ENCODE results near the gene USP25.

Gene USP25

GRCh38 chr21:15795533-15795932, 65.8 kb downstream of the USP25 start:
- TF ChIP-seq PKNOX1 (IDR thresholded peaks at IDR 0.05), result no peak
- TF ChIP-seq TARDBP (IDR thresholded peaks at IDR 0.05), result no peak
- TF ChIP-seq SUZ12 (IDR thresholded peaks at IDR 0.05), result no peak
- no peak for TF ChIP-seq BHLHE40 (IDR thresholded peaks at IDR 0.05; ENCODE audit: borderline replicate concordance)
- no peak for TF ChIP-seq ELF4 (IDR thresholded peaks at IDR 0.05)
- no peak for TF ChIP-seq SP1 (IDR thresholded peaks at IDR 0.05)
- TF ChIP-seq HDGF (IDR thresholded peaks at IDR 0.05; ENCODE audit: borderline replicate concordance), result no peak
- no peak for TF ChIP-seq L3MBTL2 (conservative IDR thresholded peaks at IDR 0.05)
- TF ChIP-seq FOXK2 (IDR thresholded peaks at IDR 0.05), result no peak
- TF ChIP-seq ARNT (IDR thresholded peaks at IDR 0.05), result no peak
- no peak for TF ChIP-seq ZNF384 (IDR thresholded peaks at IDR 0.05)
- TF ChIP-seq FOXM1 (IDR thresholded peaks at IDR 0.05; ENCODE audit: borderline replicate concordance), result no peak
- TF ChIP-seq CTBP1 (IDR thresholded peaks at IDR 0.05; ENCODE audit: borderline replicate concordance), result no peak
- TF ChIP-seq NFRKB (IDR thresholded peaks at IDR 0.05), result no peak
- TF ChIP-seq LEF1 (IDR thresholded peaks at IDR 0.05; ENCODE audit: borderline replicate concordance), result no peak
- no peak for TF ChIP-seq FOXA1 (IDR thresholded peaks at IDR 0.05)
- DNase-seq (ENCODE audit: extremely low spot score), result no peak
- ChIA-PET CTCF (no interaction called here), POLR2A (no interaction called here)

- ChIA-PET CTCF (no interaction called here), POLR2A (no interaction called here)
- TF ChIP-seq HDGF (IDR thresholded peaks at IDR 0.05; ENCODE audit: borderline replicate concordance) (no peak), CTBP1 (IDR thresholded peaks at IDR 0.05; ENCODE audit: borderline replicate concordance) (no peak), ARNT (IDR thresholded peaks at IDR 0.05) (no peak), FOXA1 (IDR thresholded peaks at IDR 0.05) (no peak), L3MBTL2 (conservative IDR thresholded peaks at IDR 0.05) (no peak), SUZ12 (IDR thresholded peaks at IDR 0.05) (no peak), ZNF384 (IDR thresholded peaks at IDR 0.05) (no peak), TARDBP (IDR thresholded peaks at IDR 0.05) (no peak), LEF1 (IDR thresholded peaks at IDR 0.05; ENCODE audit: borderline replicate concordance) (no peak)
- DNase-seq (ENCODE audit: extremely low spot score), result no peak
These were observed 68.0 kb downstream of the USP25 start for GRCh38 chr21:15797577-15798363.

- CTCF ChIA-PET, result no interaction called here
- DNase-seq (ENCODE audit: extremely low spot score), result no peak
- POLR2A ChIA-PET, result no interaction called here
- TF ChIP-seq CTBP1 (IDR thresholded peaks at IDR 0.05; ENCODE audit: borderline replicate concordance), result no peak
These were observed 71.6 kb downstream of the USP25 start for GRCh38 chr21:15801352-15801863.

- TF ChIP-seq LEF1 (IDR thresholded peaks at IDR 0.05; ENCODE audit: borderline replicate concordance) (no peak), ELF4 (IDR thresholded peaks at IDR 0.05) (no peak), L3MBTL2 (conservative IDR thresholded peaks at IDR 0.05) (no peak), ARNT (IDR thresholded peaks at IDR 0.05) (no peak), CTBP1 (IDR thresholded peaks at IDR 0.05; ENCODE audit: borderline replicate concordance) (no peak), SUZ12 (IDR thresholded peaks at IDR 0.05) (no peak), FOXA1 (IDR thresholded peaks at IDR 0.05) (no peak), HDGF (IDR thresholded peaks at IDR 0.05; ENCODE audit: borderline replicate concordance) (no peak), SP1 (IDR thresholded peaks at IDR 0.05) (no peak), ZNF384 (IDR thresholded peaks at IDR 0.05) (no peak), PKNOX1 (IDR thresholded peaks at IDR 0.05) (no peak), FOXM1 (IDR thresholded peaks at IDR 0.05; ENCODE audit: borderline replicate concordance) (no peak), TARDBP (IDR thresholded peaks at IDR 0.05) (no peak), FOXK2 (IDR thresholded peaks at IDR 0.05) (no peak), NFRKB (IDR thresholded peaks at IDR 0.05) (no peak), BHLHE40 (IDR thresholded peaks at IDR 0.05; ENCODE audit: borderline replicate concordance) (no peak)
- POLR2A ChIA-PET, result no interaction called here
- CTCF ChIA-PET, result no interaction called here
- no peak for DNase-seq (ENCODE audit: extremely low spot score)
These were observed 74.6 kb downstream of the USP25 start for GRCh38 chr21:15804247-15805005.

GRCh38 chr21:15809065-15809464, 79.3 kb downstream of the USP25 start:
- ChIA-PET CTCF (no interaction called here), POLR2A (no interaction called here)
- no peak for TF ChIP-seq NFRKB (IDR thresholded peaks at IDR 0.05)
- no peak for TF ChIP-seq LEF1 (IDR thresholded peaks at IDR 0.05; ENCODE audit: borderline replicate concordance)
- no peak for TF ChIP-seq BHLHE40 (IDR thresholded peaks at IDR 0.05; ENCODE audit: borderline replicate concordance)
- no peak for TF ChIP-seq PKNOX1 (IDR thresholded peaks at IDR 0.05)
- no peak for DNase-seq (ENCODE audit: extremely low spot score)

- TF ChIP-seq FOXA1 (IDR thresholded peaks at IDR 0.05), result no peak
- no peak for TF ChIP-seq FOXM1 (IDR thresholded peaks at IDR 0.05; ENCODE audit: borderline replicate concordance)
- no peak for TF ChIP-seq LEF1 (IDR thresholded peaks at IDR 0.05; ENCODE audit: borderline replicate concordance)
- TF ChIP-seq SP1 (IDR thresholded peaks at IDR 0.05), result no peak
- no peak for TF ChIP-seq CTBP1 (IDR thresholded peaks at IDR 0.05; ENCODE audit: borderline replicate concordance)
- no peak for TF ChIP-seq NFRKB (IDR thresholded peaks at IDR 0.05)
- TF ChIP-seq ZNF384 (IDR thresholded peaks at IDR 0.05), result no peak
- TF ChIP-seq PKNOX1 (IDR thresholded peaks at IDR 0.05), result no peak; the same call in 1 of the 2 replicates
- TF ChIP-seq SUZ12 (IDR thresholded peaks at IDR 0.05), result no peak
- no peak for TF ChIP-seq FOXK2 (IDR thresholded peaks at IDR 0.05)
- TF ChIP-seq L3MBTL2 (conservative IDR thresholded peaks at IDR 0.05), result no peak
- TF ChIP-seq ELF4 (IDR thresholded peaks at IDR 0.05), result no peak
- TF ChIP-seq HDGF (IDR thresholded peaks at IDR 0.05; ENCODE audit: borderline replicate concordance), result no peak
- ChIA-PET POLR2A (no interaction called here), CTCF (no interaction called here)
- no peak for DNase-seq (ENCODE audit: extremely low spot score)
These were observed 80.0 kb downstream of the USP25 start for GRCh38 chr21:15809818-15810217.

Data from HEK293T (cell line).